ENCODE results near the gene KDM2B. TPM values are rescaled to one million over a fixed set of nuclear protein-coding genes. Genes with fewer than 3 reads are reported as not detected.

The KDM2B gene
- total and polyA plus RNA-seq, 10 of the 15 experiments (the other 5 are each of a cell fraction or from before 2014, with no cell fraction given) = 13.6 to 124 (median 40.4) TPM

DNA sequence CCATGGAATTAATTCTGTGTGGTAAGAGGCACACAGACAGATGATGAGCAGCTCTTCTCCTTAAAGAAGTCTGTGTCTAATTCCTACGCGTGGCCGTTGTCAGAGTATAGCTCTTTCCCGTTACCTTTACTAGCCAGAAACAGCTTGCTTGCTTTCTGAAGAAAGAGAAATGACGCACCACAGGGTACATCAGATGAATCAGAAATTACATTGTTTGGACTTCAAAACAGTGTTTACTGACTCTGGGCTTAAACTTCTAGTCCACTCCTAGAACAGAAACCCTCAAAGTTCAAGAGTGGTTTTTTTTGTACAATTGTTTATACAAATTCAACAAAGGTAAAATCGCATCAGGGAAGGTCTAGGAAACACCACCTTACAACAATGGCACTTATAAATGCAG is 151.9 kb downstream of the KDM2B start:
- no peak overlapping the region for H3K9ac ChIP-seq (ENCODE audit: control insufficient read depth, insufficient read depth, low read length)
- FAIRE-seq (no peak), ATAC-seq (no peak), DNase-seq (ENCODE audit: low read depth, low spot score) (no peak)
- ChIA-PET POLR2A (no interaction called here), CTCF (interaction anchor here (1.0 to 1.3 kb wide), 2 partner anchors 14 to 16 kb away, joined by 3 to 5 read pairs; no protein-coding TSS in a partner anchor), SMC1A (ENCODE audit: uncharacterized antibody, unreplicated experiment) (no interaction called here), RAD21 (ENCODE audit: unreplicated experiment) (no interaction called here)
- 100% methylated on average over 6 of the region's 6 CpGs for whole genome bisulfite sequencing (ENCODE audit: insufficient coverage, insufficient replicate concordance, low lambda C conversion rate, missing lambda C conversion rate)
- intact Hi-C loops (cut with micrococcal nuclease; ENCODE audit: unreplicated experiment) (no loop called here), in situ Hi-C loops (cut with MboI) (loop anchor here (25.0 kb wide), 1 partner anchor 92 kb away; no protein-coding TSS in a partner anchor)
- TF ChIP-seq IKZF1 (conservative IDR thresholded peaks at IDR 0.05) = no peak
- TF ChIP-seq, protein P1, sequence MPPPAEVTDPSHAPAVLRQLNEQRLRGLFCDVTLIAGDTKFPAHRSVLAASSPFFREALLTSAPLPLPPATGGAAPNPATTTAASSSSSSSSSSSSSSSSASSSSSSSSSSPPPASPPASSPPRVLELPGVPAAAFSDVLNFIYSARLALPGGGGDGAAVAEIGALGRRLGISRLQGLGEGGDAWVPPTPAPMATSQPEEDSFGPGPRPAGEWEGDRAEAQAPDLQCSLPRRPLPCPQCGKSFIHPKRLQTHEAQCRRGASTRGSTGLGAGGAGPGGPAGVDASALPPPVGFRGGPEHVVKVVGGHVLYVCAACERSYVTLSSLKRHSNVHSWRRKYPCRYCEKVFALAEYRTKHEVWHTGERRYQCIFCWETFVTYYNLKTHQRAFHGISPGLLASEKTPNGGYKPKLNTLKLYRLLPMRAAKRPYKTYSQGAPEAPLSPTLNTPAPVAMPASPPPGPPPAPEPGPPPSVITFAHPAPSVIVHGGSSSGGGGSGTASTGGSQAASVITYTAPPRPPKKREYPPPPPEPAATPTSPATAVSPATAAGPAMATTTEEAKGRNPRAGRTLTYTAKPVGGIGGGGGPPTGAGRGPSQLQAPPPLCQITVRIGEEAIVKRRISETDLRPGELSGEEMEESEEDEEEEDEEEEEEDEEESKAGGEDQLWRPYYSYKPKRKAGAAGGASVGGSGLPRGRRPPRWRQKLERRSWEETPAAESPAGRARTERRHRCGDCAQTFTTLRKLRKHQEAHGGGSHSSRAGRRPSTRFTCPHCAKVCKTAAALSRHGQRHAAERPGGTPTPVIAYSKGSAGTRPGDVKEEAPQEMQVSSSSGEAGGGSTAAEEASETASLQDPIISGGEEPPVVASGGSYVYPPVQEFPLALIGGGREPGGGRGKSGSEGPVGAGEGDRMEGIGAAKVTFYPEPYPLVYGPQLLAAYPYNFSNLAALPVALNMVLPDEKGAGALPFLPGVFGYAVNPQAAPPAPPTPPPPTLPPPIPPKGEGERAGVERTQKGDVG (CRISPR knock-in tag; IDR thresholded peaks at IDR 0.05) = no peak
- no peak for TF ChIP-seq BCL11A (IDR thresholded peaks at IDR 0.05; ENCODE audit: low read depth, low read length)
- TF ChIP-seq MTA2 (IDR thresholded peaks at IDR 0.05; ENCODE audit: low read depth) = no peak
- TF ChIP-seq, protein P2, sequence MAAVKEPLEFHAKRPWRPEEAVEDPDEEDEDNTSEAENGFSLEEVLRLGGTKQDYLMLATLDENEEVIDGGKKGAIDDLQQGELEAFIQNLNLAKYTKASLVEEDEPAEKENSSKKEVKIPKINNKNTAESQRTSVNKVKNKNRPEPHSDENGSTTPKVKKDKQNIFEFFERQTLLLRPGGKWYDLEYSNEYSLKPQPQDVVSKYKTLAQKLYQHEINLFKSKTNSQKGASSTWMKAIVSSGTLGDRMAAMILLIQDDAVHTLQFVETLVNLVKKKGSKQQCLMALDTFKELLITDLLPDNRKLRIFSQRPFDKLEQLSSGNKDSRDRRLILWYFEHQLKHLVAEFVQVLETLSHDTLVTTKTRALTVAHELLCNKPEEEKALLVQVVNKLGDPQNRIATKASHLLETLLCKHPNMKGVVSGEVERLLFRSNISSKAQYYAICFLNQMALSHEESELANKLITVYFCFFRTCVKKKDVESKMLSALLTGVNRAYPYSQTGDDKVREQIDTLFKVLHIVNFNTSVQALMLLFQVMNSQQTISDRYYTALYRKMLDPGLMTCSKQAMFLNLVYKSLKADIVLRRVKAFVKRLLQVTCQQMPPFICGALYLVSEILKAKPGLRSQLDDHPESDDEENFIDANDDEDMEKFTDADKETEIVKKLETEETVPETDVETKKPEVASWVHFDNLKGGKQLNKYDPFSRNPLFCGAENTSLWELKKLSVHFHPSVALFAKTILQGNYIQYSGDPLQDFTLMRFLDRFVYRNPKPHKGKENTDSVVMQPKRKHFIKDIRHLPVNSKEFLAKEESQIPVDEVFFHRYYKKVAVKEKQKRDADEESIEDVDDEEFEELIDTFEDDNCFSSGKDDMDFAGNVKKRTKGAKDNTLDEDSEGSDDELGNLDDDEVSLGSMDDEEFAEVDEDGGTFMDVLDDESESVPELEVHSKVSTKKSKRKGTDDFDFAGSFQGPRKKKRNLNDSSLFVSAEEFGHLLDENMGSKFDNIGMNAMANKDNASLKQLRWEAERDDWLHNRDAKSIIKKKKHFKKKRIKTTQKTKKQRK (IDR thresholded peaks at IDR 0.05; ENCODE audit: low read depth, low read length) = no peak
- TF ChIP-seq SUZ12 (IDR thresholded peaks at IDR 0.05; ENCODE audit: unreplicated experiment) = no peak
- H4K20me1 ChIP-seq (ENCODE audit: control insufficient read depth, insufficient read depth) = no peaks in the 10 kb centered on the region
- no peaks in the 10 kb centered on the region for H3K27me3 ChIP-seq (replicated peaks in 1 of 2; ENCODE audit: control insufficient read depth in 2 of 2, insufficient read depth in 2 of 2, low read length in 1 of 2)
- no peak overlapping the region for H3K4me2 ChIP-seq (ENCODE audit: control insufficient read depth, insufficient read depth)
- no peak overlapping the region for H3K27ac ChIP-seq (ENCODE audit: control insufficient read depth, insufficient read depth)
- H3K9me3 ChIP-seq (replicated peaks; ENCODE audit: control insufficient read depth, insufficient read depth, low read length) = no peaks in the 10 kb centered on the region
- no TSS peak for BruUV-seq (replicated peaks)
- H3K79me2 ChIP-seq (ENCODE audit: control insufficient read depth, insufficient read depth, low read length) = peaks cover 4% of the 10 kb centered on the region
- peaks cover 33 to 42% of the 10 kb centered on the region in 2 experiments for H3K36me3 ChIP-seq (ENCODE audit: control insufficient read depth in 2 of 2, insufficient read depth in 2 of 2, low read length in 1 of 2)
- no peak overlapping the region for H3K4me3 ChIP-seq
- no peak overlapping the region for H2AFZ ChIP-seq (ENCODE audit: control insufficient read depth, low read depth, low read length)
- H3K4me1 ChIP-seq (ENCODE audit: control insufficient read depth, insufficient read depth, low read length) = peaks cover 22% of the 10 kb centered on the region

Data from GM12878 (cell line).